H1 (cell line): ENCODE results near the gene CNNM3. TPM values are rescaled to one million over a fixed set of nuclear protein-coding genes. Genes with fewer than 3 reads are reported as not detected.

Source experiments
- CTCF ChIA-PET: fragments of 300-600 bp; sonication (Branson Sonifier 250); formaldehyde crosslinking; loops from one replicate; lab custom pipeline; 2021; ENCODE audit not compliant: partially characterized antibody; lab: Charles Lee
- POLR2A ChIA-PET: fragments of 300-600 bp; sonication (Branson Sonifier 250); formaldehyde crosslinking; loops from one replicate; lab custom pipeline; 2021; ENCODE audit warnings: inconsistent platforms; ENCODE audit not compliant: partially characterized antibody; lab: Charles Lee
- DNase-seq, 2 experiments: peaks; one replicate each; pipeline versions ENCODE4 v3.0.0 to v3.0.0-alpha.2; 2010 to 2022; ENCODE audit warnings: low spot score in 2 of 2, low read depth in 1 of 2, mixed read lengths in 1 of 2
- FAIRE-seq: peaks from 2 replicates; lab custom pipeline; 2011; peaks lifted over from hg19 to GRCh38; lab: Jason Lieb, UNC
- H2AFZ ChIP-seq: 2 replicates; pipeline ENCODE4 v1.8.1; 2012; ENCODE audit warnings: low read length, inconsistent platforms
- H2AK5ac ChIP-seq: 2 replicates; pipeline ENCODE4 v1.6.1; 2013; ENCODE audit warnings: low read depth, low read length
- H2BK120ac ChIP-seq: replicated peaks from 2 replicates; pipeline ENCODE3; 2013; ENCODE audit warnings: low read depth, low read length, inconsistent platforms
- H2BK12ac ChIP-seq: 2 replicates; pipeline ENCODE4 v1.6.1; 2013; ENCODE audit warnings: low read depth, low read length
- H2BK15ac ChIP-seq: 2 replicates; pipeline ENCODE4 v1.6.1; 2013; ENCODE audit warnings: low read length
- H2BK20ac ChIP-seq: 2 replicates; pipeline ENCODE4 v1.6.1; 2013; ENCODE audit warnings: low read length
- H2BK5ac ChIP-seq: 2 replicates; pipeline ENCODE4 v1.6.1; 2013; ENCODE audit warnings: low read depth, low read length
- H3K14ac ChIP-seq: 2 replicates; pipeline ENCODE4 v1.6.1; 2013; ENCODE audit warnings: inconsistent platforms; ENCODE audit not compliant: insufficient read length
- H3K18ac ChIP-seq: 2 replicates; pipeline ENCODE4 v1.6.1; 2013; ENCODE audit warnings: low read length; ENCODE audit errors: extremely low read depth
- H3K23ac ChIP-seq: 2 replicates; pipeline ENCODE4 v1.6.1; 2013; ENCODE audit warnings: inconsistent platforms; ENCODE audit not compliant: insufficient read length
- H3K23me2 ChIP-seq: 2 replicates; pipeline ENCODE4 v1.6.1; 2013; ENCODE audit warnings: low read depth, low read length
- H3K27ac ChIP-seq: 2 replicates; pipeline ENCODE4 v1.6.1; 2011; ENCODE audit warnings: low read depth, low read length, inconsistent platforms
- H3K27me3 ChIP-seq, 4 experiments: replicated peaks in 1 of 4; 1 replicate in 1 of 4; 2 replicates in 3 of 4; pipeline versions ENCODE4 v1.6.1 to v1.8.1; 2011 to 2013; ENCODE audit warnings: low read length in 3 of 4, mild to moderate bottlenecking in 3 of 4, inconsistent platforms in 2 of 4, mixed read lengths in 2 of 4, moderate library complexity in 1 of 4; ENCODE audit not compliant: control insufficient read depth in 3 of 4, insufficient read depth in 3 of 4; ENCODE audit errors: extremely low read depth in 1 of 4
- H3K36me3 ChIP-seq, 4 experiments: 2 replicates each; pipeline versions ENCODE4 v1.6.1 to v1.8.1; 2011 to 2013; ENCODE audit warnings: mild to moderate bottlenecking in 4 of 4, low read length in 3 of 4, moderate library complexity in 2 of 4, control low read depth in 1 of 4, inconsistent platforms in 1 of 4; ENCODE audit not compliant: insufficient read depth in 4 of 4, control insufficient read depth in 2 of 4
- H3K4ac ChIP-seq: replicated peaks from 2 replicates; pipeline ENCODE3; 2013; ENCODE audit warnings: low read length, low read depth, mixed read lengths, inconsistent platforms; ENCODE audit not compliant: insufficient read length
- H3K4me1 ChIP-seq, 4 experiments: replicated peaks in 1 of 4; 1 replicate in 1 of 4; 2 replicates in 3 of 4; pipeline versions ENCODE4 v1.6.1 to v1.8.1; 2011 to 2013; ENCODE audit warnings: low read length in 3 of 4, inconsistent platforms in 2 of 4, mixed read lengths in 1 of 4; ENCODE audit not compliant: insufficient read depth in 4 of 4, control insufficient read depth in 3 of 4
- H3K4me2 ChIP-seq, 2 experiments: 2 replicates each; pipeline versions ENCODE4 v1.6.1 to v1.8.1; 2011 to 2013; ENCODE audit warnings: low read depth in 2 of 2, low read length in 2 of 2, control low read depth in 1 of 2, inconsistent platforms in 1 of 2, mild to moderate bottlenecking in 1 of 2; ENCODE audit not compliant: insufficient read depth in 1 of 2
- H3K4me3 ChIP-seq, 4 experiments: fragments of 200-600, 300-600 bp in 1 of 4; sonication (generic), shearing (Covaris generic), sonication (Bioruptor Twin) in 1 of 4; 2 replicates each; pipeline versions ENCODE4 v1.5.1 to v1.8.1; 2011 to 2016; ENCODE audit warnings: low read length in 4 of 4, low read depth in 3 of 4, control low read depth in 2 of 4, inconsistent platforms in 2 of 4, mild to moderate bottlenecking in 2 of 4, mixed read lengths in 1 of 4, moderate library complexity in 1 of 4; ENCODE audit not compliant: insufficient read depth in 2 of 4; ENCODE audit errors: extremely low read depth in 1 of 4
- H3K56ac ChIP-seq: replicated peaks from 2 replicates; pipeline ENCODE3; 2013; ENCODE audit warnings: low read depth, mild to moderate bottlenecking, mixed read lengths, low read length, inconsistent platforms; ENCODE audit not compliant: insufficient read length
- H3K79me1 ChIP-seq: 2 replicates; pipeline ENCODE4 v1.6.1; 2013; ENCODE audit warnings: low read depth, low read length, control low read depth
- H3K79me2 ChIP-seq, 2 experiments: 2 replicates each; pipeline versions ENCODE4 v1.6.1 to v1.8.1; 2012 to 2013; ENCODE audit warnings: low read length in 2 of 2, mild to moderate bottlenecking in 2 of 2, inconsistent platforms in 1 of 2; ENCODE audit not compliant: insufficient read depth in 2 of 2, control insufficient read depth in 1 of 2
- H3K9ac ChIP-seq, 4 experiments: replicated peaks in 1 of 4; 1 replicate in 1 of 4; 2 replicates in 3 of 4; pipeline versions ENCODE4 v1.6.1 to v1.8.1; 2011 to 2013; ENCODE audit warnings: low read depth in 3 of 4, low read length in 3 of 4, control low read depth in 2 of 4, mild to moderate bottlenecking in 2 of 4, moderate library complexity in 2 of 4, inconsistent platforms in 1 of 4; ENCODE audit errors: extremely low read depth in 1 of 4
- H3K9me3 ChIP-seq, 2 experiments: 2 replicates each; pipeline versions ENCODE4 v1.6.1 to v1.8.1; 2012 to 2013; ENCODE audit warnings: mild to moderate bottlenecking in 2 of 2, moderate library complexity in 2 of 2, control low read depth in 1 of 2, inconsistent platforms in 1 of 2, low read depth in 1 of 2, low read length in 1 of 2, mixed read lengths in 1 of 2; ENCODE audit not compliant: insufficient read depth in 2 of 2
- H4K20me1 ChIP-seq, 2 experiments: replicated peaks in 1 of 2; 2 replicates each; pipeline versions ENCODE3 to v1.8.1; 2011 to 2013; ENCODE audit warnings: inconsistent platforms in 2 of 2, low read length in 2 of 2, mild to moderate bottlenecking in 1 of 2; ENCODE audit not compliant: insufficient read depth in 2 of 2, control insufficient read depth in 1 of 2
- H4K5ac ChIP-seq: 2 replicates; pipeline ENCODE4 v1.6.1; 2013; ENCODE audit warnings: low read length, low read depth, mixed read lengths, inconsistent platforms; ENCODE audit not compliant: insufficient read length
- H4K8ac ChIP-seq: 2 replicates; pipeline ENCODE4 v1.8.0; 2013; ENCODE audit warnings: mild to moderate bottlenecking, moderate library complexity, low read length, inconsistent platforms; ENCODE audit not compliant: insufficient read depth; ENCODE audit errors: extremely low read depth
- H4K91ac ChIP-seq: replicated peaks from 2 replicates; pipeline ENCODE3; 2013; ENCODE audit warnings: low read length, mixed read lengths, inconsistent platforms; ENCODE audit not compliant: insufficient read length
- CHD1 ChIP-seq: IDR thresholded peaks from 2 replicates; pipeline ENCODE4 v1.6.1; 2012; ENCODE audit warnings: low read depth, low read length, improper control_type of control experiment
- CREB1 ChIP-seq: IDR thresholded peaks from 2 replicates; pipeline ENCODE4 v1.6.1; 2012; ENCODE audit warnings: inconsistent platforms
- E2F6 ChIP-seq: IDR thresholded peaks from 2 replicates; pipeline ENCODE4 v1.6.1; 2012; ENCODE audit warnings: inconsistent platforms
- EGR1 ChIP-seq: IDR thresholded peaks from 2 replicates; pipeline ENCODE4 v1.6.1; 2011; ENCODE audit warnings: low read depth, low read length, borderline replicate concordance
- GTF2F1 ChIP-seq: IDR thresholded peaks from 2 replicates; pipeline ENCODE4 v1.6.1; 2012; ENCODE audit warnings: low read depth, low read length, improper control_type of control experiment, borderline replicate concordance
- KDM1A ChIP-seq: fragments of 200-600, 300-600 bp; sonication (generic); IDR thresholded peaks from 2 replicates; pipeline ENCODE4 v1.7.1; 2016; ENCODE audit warnings: mild to moderate bottlenecking, low read length, borderline replicate concordance
- MAFK ChIP-seq: IDR thresholded peaks from 2 replicates; pipeline ENCODE4 v1.6.1; 2012; ENCODE audit warnings: low read depth, mild to moderate bottlenecking, improper control_type of control experiment, low read length
- NANOG ChIP-seq: IDR thresholded peaks from 2 replicates; pipeline ENCODE4 v1.6.1; 2011; ENCODE audit warnings: low read length, low read depth, mild to moderate bottlenecking, inconsistent platforms; ENCODE audit not compliant: insufficient read depth, poor library complexity, severe bottlenecking
- POLR2A ChIP-seq, 2 experiments: IDR thresholded peaks; 1 replicate in 1 of 2; 2 replicates in 1 of 2; pipeline ENCODE4 v1.6.1; 2011; ENCODE audit warnings: low read depth in 2 of 2, low read length in 2 of 2, mild to moderate bottlenecking in 2 of 2; ENCODE audit errors: control extremely low read depth in 1 of 2
- SIN3A ChIP-seq, 2 experiments: IDR thresholded peaks in 1 of 2; conservative IDR thresholded peaks in 1 of 2; 2 replicates each; pipeline ENCODE4 v1.6.1; 2011 to 2012; ENCODE audit warnings: low read length in 2 of 2, improper control_type of control experiment in 1 of 2, low read depth in 1 of 2, mild to moderate bottlenecking in 1 of 2
- SUZ12 ChIP-seq: fragments of 200-600 bp; sonication (generic); IDR thresholded peaks from 2 replicates; pipeline ENCODE4 v1.6.1; 2012; ENCODE audit warnings: mild to moderate bottlenecking, inconsistent platforms, low read length, moderate library complexity, mixed read lengths
- ZNF274 ChIP-seq: IDR thresholded peaks from 2 replicates; pipeline ENCODE4 v1.7.0; 2012; ENCODE audit warnings: low read length, borderline replicate concordance; ENCODE audit errors: extremely low read depth
- WGBS, 2 experiments: shearing (Covaris generic) in 1 of 2; methylation state at CpG; one replicate each; pipeline versions ENCODE4 v1.1.6 to v1.1.7; 2013 to 2015; ENCODE audit warnings: low lambda C conversion rate in 2 of 2, mixed read lengths in 2 of 2, inconsistent platforms in 1 of 2, low coverage in 1 of 2, missing lambda C conversion rate in 1 of 2; ENCODE audit not compliant: insufficient replicate concordance in 2 of 2, insufficient coverage in 1 of 2, insufficient read length in 1 of 2; ENCODE audit errors: extremely low coverage in 1 of 2, missing lambda C conversion rate in 1 of 2; 5-methylcytosine and 5-hydroxymethylcytosine counted together
- polyA plus RNA-seq, 7 experiments: library from polyadenylated mRNA; depleted of rRNA in 3 of 7; stranded (reverse) in 5 of 7; unstranded in 2 of 7; fragments of >200 nt in 5 of 7; fragments of 200-250 nt in 2 of 7; gene quantifications; 1 replicate in 5 of 7; 2 replicates in 1 of 7; 4 replicates in 1 of 7; pipeline versions ENCODE4 v1.2.1 to v1.2.3, GENCODE V29; 2011 to 2013; ENCODE audit warnings: missing spikeins in 2 of 7, mixed read lengths in 2 of 7
- total RNA-seq: library from RNA; stranded (reverse); fragmentation: NEBNext Ultra II Directional; extraction: Animal tissue kit (Norgen Biotek cat#: 25700); gene quantifications from 2 replicates; pipeline ENCODE4 v1.2.1, GENCODE V29; 2021

Gene CNNM3
- total and polyA plus RNA-seq, 2 of the 8 experiments (the other 6 are each of a cell fraction or from before 2014, with no cell fraction given): 29.1 to 29.2 TPM

DNA sequence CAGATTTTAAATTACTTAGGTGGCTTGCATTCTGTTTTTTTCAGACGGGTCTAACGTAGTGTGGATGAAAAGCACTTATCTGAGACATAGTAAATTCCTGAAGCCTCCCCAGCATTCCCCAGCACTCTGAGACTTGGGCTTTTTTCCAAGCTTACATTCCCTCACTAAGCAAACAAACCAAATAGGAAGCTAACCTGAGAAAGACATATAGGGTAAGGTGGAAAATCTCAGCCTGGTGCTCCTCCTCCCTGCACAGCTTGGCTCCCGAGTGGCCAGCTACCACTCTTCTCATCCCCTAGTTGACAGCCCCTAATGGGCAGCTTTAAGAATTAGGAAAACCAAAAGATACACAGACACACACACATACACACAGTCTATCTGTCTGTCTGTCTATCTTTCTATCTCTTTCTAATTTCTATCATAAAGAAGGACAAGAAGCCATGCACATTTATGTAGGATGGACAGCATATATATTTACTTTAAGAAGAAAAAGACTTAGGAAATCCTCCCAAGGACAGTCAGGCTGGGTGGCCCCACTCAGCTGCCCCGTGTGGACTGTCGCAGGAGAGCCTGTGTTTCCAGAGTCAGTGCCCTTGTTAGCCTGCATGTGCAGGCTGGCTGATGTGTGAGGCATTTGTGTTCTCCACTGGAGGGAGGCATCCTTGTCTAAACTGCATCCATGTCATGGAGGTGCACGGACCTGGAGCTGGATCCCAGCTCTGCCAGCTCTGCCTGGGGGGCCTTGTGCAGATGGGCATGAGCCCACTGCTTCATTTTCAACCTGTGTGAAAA lies 8.2 kb downstream of the CNNM3 start:
- no peak overlapping the region for H3K56ac ChIP-seq
- no peak overlapping the region for H2BK12ac ChIP-seq
- CTCF ChIA-PET: interaction anchor here (0.9 to 1.7 kb wide), 6 partner anchors 9 to 139 kb away, joined by 3 to 5 read pairs (median 4); no protein-coding TSS in a partner anchor
- peaks cover 7 to 36% of the 10 kb centered on the region in 2 experiments for H4K20me1 ChIP-seq
- peaks cover 0 to 10% (median 2%) of the 10 kb centered on the region in 4 experiments; a peak in 5 of 7 replicates for H3K4me1 ChIP-seq
- H3K79me2 ChIP-seq: peaks cover 0 to 53% of the 10 kb centered on the region in 2 experiments; a peak in 2 of 4 replicates
- H2BK120ac ChIP-seq: no peak overlapping the region
- H2BK5ac ChIP-seq: no peak overlapping the region
- H3K4me2 ChIP-seq: no peak overlapping the region
- no peak overlapping the region for H2BK20ac ChIP-seq
- no peak overlapping the region for H3K4ac ChIP-seq
- no peak overlapping the region for H3K27ac ChIP-seq
- H4K5ac ChIP-seq: no peak overlapping the region
- H3K14ac ChIP-seq: no peak overlapping the region
- H3K36me3 ChIP-seq: peaks cover 14 to 53% (median 24%) of the 10 kb centered on the region in 4 experiments
- no peak overlapping the region for H2BK15ac ChIP-seq
- H3K23me2 ChIP-seq: no peaks in the 10 kb centered on the region
- no peak overlapping the region for H2AK5ac ChIP-seq
- 91% methylated on average over 6 of the region's 6 CpGs; no CpG with 5 or more reads in 1 of the 2 experiments for WGBS, 2 experiments
- no peak overlapping the region for H3K23ac ChIP-seq
- H2AFZ ChIP-seq: no peak overlapping the region
- no peaks in the 10 kb centered on the region for H3K9me3 ChIP-seq
- H3K79me1 ChIP-seq: peaks cover 18% of the 10 kb centered on the region
- DNase-seq: no peak
- no peak for FAIRE-seq
- H3K4me3 ChIP-seq: no peak overlapping the region
- no peak overlapping the region for H4K91ac ChIP-seq
- H4K8ac ChIP-seq: no peak overlapping the region
- H3K9ac ChIP-seq: no peak overlapping the region
- no peak overlapping the region for H3K18ac ChIP-seq
- POLR2A ChIA-PET: interaction anchor here (0.5 to 2.1 kb wide), 5 partner anchors 8 to 63 kb away, joined by 3 to 5 read pairs (median 4); partner anchors contain the start of gene CNNM3
- H3K27me3 ChIP-seq: no peaks in the 10 kb centered on the region
- no peak for TF ChIP-seq EGR1
- no peak for TF ChIP-seq SIN3A (conservative IDR thresholded peaks at IDR 0.05 in 1 of 2, IDR thresholded peaks at IDR 0.05 in 1 of 2; ENCODE audit: low read depth in 1 of 2, low read length in 2 of 2)
- TF ChIP-seq MAFK: no peak
- TF ChIP-seq POLR2A (IDR thresholded peaks at IDR 0.05; ENCODE audit: control extremely low read depth in 1 of 2, low read depth in 2 of 2, low read length in 2 of 2): no peak
- no peak for TF ChIP-seq KDM1A
- no peak for TF ChIP-seq E2F6
- no peak for TF ChIP-seq CHD1
- no peak for TF ChIP-seq CREB1
- no peak for TF ChIP-seq GTF2F1
- TF ChIP-seq NANOG: no peak
- TF ChIP-seq ZNF274: no peak
- no peak for TF ChIP-seq SUZ12
